HG03060 (cell line): Measurements from ENCODE around the gene SMG7.
"Not testable (repeated sequence)": the region's sequence is repeated elsewhere in the genome, so short reads cannot be mapped to it uniquely, and the experiment has no call there.

Experiments
- ATAC-seq: cut with Tn5 transposase; IDR thresholded peaks from one replicate; pipeline ENCODE4 v1.9.1; 2021; ENCODE audit warnings: low read depth, moderate number of reproducible peaks; ENCODE audit not compliant: unreplicated experiment

The SMG7 gene, protein sequence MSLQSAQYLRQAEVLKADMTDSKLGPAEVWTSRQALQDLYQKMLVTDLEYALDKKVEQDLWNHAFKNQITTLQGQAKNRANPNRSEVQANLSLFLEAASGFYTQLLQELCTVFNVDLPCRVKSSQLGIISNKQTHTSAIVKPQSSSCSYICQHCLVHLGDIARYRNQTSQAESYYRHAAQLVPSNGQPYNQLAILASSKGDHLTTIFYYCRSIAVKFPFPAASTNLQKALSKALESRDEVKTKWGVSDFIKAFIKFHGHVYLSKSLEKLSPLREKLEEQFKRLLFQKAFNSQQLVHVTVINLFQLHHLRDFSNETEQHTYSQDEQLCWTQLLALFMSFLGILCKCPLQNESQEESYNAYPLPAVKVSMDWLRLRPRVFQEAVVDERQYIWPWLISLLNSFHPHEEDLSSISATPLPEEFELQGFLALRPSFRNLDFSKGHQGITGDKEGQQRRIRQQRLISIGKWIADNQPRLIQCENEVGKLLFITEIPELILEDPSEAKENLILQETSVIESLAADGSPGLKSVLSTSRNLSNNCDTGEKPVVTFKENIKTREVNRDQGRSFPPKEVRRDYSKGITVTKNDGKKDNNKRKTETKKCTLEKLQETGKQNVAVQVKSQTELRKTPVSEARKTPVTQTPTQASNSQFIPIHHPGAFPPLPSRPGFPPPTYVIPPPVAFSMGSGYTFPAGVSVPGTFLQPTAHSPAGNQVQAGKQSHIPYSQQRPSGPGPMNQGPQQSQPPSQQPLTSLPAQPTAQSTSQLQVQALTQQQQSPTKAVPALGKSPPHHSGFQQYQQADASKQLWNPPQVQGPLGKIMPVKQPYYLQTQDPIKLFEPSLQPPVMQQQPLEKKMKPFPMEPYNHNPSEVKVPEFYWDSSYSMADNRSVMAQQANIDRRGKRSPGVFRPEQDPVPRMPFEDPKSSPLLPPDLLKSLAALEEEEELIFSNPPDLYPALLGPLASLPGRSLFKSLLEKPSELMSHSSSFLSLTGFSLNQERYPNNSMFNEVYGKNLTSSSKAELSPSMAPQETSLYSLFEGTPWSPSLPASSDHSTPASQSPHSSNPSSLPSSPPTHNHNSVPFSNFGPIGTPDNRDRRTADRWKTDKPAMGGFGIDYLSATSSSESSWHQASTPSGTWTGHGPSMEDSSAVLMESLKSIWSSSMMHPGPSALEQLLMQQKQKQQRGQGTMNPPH

DNA sequence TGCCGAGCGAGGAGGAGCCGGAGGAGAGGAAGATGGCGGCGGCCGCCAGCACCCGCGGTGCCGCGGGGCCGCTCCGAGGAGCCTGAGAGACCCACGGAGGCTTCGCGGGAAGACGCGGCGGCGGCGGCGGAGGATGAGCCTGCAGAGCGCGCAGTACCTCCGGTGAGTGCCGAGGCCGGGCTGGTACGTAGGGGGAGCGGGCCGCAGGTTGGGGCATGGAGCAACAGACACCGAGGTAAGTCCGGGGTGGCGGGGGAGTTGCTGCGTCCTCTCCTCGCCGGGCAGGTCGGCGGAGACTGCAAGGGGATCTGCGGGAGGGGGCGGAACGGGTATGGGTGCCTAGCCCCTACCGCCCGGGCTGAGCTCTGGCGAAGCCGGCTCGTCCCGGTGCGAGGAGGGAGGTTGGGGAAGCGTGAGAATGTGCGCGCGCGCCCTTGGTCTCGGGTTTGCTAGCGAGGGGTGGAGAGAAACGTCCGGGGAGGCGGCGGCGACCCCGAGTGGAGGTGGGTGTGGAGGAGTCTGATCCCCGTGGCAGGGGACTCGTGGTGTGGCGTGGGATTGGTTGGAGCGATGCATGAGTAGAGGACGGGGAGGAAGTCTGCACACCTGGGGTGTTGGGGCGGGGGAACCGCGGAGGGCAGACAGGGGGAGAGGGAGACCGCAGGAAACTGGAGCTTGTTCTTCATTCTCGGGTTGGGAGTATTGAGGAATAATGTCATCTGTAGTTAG lies at the start of gene SMG7:
Gene SMG7 (plus strand): TSS at position 12 of the 729 bp plus-strand sequence. CDS start 122 bp downstream, at position 134.
- no peak for ATAC-seq

DNA sequence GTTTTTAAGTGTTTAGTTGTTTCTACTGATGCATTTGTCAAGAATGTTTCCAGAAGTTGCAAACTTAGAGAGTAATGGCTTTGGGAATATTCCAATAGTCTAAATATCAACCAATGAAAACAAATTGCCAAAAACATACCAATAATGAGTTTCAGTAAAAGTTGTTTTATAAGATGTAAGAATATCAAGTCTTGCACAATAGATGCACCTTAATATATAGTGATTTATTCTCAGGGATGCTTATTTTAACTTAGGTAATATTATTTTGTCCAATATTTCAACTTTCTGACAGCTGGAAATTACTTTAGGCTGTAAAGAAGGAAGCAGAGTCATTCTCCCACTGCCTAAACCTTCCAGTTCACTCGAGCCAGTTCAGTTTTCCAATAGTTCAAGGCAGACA lies 48.8 kb upstream of the SMG7 start:
- ATAC-seq: no peak

DNA sequence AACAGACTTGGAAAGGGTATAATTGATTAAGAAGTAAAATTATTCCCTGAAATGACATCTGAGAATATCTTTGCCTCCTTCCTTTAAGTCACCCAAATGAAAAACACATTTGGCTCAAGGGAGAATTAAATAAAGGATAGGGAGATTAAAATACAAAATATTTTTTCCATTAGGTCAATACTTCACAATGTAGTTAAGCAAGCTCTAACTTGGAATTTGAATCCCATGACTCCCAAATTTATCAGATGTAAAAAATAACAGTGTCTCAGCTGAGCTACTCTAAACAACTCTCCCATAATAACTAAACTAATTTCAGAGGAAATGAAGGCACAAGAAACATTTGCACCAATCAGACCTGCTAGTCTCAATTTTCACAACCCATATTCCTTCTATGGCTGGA lies 47.6 kb upstream of the SMG7 start:
- no peak for ATAC-seq

DNA sequence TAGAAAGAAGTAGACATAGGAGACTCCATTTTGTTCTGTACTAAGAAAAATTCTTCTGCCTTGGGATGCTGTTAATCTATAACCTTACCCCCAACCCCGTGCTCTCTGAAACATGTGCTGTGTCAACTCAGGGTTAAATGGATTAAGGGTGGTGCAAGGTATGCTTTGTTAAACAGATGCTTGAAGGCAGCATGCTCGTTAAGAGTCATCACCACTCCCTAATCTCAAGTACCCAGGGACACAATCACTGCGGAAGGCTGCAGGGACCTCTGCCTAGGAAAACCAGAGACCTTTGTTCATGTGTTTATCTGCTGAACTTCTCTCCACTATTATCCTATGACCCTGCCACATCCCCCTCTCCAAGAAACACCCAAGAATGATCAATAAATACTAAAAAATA lies 44.7 kb upstream of the SMG7 start:
- not testable (repeated sequence) for ATAC-seq

DNA sequence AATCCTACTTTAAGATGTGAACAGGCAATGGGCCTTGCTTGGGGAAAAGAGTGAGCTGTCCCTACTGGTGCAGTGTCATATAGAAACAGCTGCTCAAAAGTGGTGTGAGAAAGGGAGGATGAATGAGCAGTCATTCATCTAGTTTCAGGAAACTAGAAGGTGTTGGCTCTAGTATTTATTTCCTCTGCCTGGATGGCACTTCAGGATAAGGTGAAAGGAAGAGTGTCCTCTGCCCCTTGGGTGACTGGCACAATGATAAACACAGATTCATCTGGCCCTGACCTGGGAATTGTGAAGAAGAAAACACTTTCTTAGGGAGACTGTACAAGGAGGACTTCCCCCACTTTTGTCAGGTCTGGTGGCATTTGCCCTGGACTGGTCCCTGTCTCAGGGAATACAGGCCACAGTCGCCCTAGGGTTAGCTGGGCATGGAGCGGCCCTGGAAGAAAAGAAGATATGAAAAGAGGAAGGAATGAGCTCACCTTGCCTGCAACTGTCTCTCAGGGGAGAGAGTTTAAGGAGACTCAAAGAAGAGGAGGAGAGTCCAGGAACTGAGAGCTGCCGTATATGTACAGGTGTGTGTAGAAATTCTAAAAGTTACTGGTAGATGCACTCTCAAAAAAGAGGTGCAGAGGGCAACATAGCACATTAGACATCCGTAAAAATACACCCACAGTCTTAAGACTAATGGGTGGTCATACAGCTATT lies 40.3 kb upstream of the SMG7 start:
- no peak for ATAC-seq

DNA sequence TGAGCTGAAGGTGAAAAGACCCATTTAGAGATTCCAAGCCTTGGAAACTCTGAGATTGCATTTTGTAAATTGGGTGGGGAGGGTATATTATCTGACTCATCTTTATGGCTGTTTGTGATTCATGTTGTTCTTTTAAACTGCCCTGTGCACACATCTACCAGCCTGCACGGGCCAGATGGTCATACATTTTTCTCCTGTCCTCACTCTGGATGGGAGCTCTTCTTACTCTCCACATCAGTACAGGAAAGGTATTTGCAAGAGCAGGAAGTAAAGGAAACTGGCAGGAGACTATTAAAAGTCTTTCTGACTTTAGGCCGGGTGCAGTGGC lies 39.8 kb upstream of the SMG7 start:
- ATAC-seq: no peak

DNA sequence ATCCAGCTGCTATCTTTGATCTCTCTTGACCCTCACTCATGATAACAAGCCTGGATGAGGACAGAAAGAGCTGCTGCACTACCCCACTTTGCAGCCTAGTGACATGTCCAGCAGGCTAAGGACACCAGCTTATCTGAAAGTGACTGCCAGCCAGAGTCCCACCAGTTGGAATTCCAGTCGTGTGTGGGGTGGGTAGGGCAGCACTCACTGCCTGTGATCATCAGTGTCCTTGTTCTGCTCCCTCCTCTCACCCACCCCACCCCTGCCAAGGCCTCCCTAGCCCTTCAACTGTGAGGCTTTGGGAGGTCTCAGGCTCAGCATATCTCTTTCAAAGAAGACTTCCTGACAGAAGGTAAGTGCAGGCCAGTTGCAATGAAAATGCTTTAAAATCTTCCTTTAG lies 38.6 kb upstream of the SMG7 start:
- no peak for ATAC-seq

DNA sequence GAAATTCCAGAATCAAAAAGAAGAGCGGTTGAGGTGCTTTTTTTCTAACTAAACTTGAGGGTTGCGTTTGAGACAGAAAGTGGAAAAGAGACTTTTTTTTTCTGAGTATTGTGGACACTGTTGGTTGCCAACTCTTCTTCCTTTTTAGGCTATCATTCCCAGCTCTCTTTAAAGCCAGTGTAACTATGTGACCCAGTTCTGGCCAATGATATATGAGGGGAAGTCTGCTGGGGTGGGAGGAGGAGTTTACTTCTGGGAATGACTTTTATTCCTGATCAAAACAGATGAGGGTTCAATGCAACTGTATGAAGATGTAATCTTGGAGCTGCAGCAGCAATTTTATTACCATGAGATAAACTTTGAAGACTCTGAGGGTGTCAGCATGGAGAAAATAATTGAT lies 36.8 kb upstream of the SMG7 start:
- ATAC-seq: no peak

DNA sequence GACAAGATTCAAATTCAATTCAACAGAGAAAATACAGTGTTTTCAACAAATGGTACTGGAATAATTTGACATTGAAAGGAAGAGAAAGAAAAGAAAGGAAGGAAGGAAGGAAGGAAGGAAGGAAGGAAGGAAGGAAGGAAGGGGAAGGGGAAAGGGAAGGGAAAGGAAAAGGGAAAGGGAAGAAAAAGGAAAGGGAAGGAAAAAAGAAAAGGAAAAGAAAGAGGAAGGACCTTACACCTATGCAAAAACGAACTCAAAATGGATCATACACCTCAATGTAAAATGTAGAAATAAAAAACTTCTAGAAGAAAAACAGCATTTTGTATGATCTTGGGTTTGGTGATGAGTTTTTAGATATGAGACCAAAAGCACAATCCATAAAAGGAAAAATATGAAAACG lies 34.2 kb upstream of the SMG7 start:
- ATAC-seq: no peak

DNA sequence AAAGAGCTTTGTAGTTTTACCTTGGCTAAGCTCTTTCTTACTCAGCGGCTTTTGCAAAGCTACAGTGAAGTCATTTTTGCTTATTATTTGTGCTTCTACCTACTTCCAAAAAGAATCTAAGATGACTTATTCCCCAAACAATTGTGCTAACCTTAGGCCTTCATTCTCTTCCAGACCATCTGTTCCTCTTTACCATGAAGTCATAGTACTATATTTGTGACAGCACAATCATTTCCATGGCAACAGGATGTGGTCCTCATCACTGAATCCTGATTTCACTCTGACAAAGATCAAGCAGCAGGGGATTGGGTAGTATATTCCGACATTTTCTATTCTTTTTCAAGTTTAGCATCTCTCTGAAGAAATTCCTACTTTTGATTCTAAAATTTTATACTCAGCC lies 29.3 kb upstream of the SMG7 start:
- no peak for ATAC-seq

DNA sequence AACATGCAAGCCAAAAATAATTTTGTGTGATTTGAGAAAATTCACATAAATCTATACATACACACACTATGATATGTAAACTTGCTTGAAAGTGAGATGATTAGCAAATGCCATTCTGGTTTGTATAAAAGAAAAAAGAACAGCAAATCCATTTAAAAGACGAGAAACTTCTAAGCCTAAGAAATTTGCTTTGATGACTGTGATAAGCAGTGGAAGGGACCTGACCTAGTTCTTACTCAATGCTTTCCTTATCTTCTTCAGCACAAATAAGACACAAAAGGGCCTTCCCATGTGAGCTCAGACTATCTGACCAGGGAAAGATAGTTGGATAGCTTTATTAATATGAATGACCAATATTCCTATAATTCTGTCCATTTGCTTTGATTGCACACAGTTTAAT lies 28.8 kb upstream of the SMG7 start:
- ATAC-seq: no peak

DNA sequence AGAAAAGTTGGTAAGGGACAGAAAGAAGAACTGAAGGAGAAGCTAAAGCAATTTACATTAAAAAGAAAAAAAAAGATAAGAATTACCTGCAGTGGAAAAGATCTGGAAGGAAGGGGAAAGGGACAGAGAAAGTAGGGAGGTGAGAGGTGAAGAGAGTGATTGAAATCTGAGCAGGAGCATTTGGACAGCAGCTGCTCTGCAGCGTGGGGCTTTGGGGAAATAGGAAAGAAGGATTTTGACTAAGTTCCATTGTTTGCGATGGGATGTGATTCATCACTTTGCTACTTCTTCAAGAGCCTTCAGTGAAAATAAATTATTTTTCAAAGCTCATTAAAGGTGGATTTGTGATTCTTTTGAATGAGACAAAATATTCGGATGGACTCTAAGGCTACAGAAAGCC lies 28.1 kb upstream of the SMG7 start:
- ATAC-seq: no peak

DNA sequence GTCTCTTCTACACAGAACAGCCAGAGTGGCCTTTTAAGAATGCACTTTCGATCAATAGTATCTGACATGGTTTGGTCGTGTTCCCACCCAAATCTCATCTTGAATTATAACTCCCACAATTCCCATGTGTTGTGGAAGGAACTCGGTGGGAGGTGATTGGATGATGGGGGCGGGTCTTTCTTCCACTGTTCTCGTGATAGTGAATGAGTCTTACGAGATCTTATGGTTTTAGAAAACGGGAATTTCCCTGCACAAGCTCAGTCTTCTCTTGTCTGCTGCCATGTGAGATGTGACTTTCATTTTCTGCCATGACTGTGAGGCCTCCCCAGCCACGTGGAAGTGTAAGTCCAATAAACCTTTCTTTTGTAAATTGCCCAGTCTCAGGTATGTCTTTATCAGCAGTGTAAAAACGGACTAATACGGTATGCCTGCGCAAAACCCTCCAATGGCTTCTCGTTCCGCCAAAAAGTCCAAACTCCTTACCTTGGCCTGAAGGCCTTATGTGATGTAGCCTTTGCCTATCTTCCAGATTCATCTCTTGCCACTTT lies 23.0 kb upstream of the SMG7 start:
- ATAC-seq: no peak

DNA sequence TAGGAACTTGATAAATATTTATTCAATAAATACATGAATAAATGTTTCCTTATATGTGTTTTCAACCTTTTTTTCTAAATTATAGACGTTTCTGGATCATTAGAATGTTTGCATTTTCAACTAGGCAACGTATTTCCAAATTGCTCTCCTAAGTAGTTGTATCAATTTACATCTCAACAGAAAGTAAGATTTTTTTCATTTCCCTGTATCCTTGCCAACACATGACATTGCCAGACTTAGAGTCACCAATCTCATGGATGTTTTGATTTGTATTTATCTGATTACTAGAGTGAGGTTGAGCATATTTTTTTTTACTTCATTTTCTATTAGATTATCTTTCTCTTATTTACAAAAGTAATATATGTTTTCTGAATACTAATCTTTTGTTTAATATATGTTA lies 22.2 kb upstream of the SMG7 start:
- no peak for ATAC-seq

DNA sequence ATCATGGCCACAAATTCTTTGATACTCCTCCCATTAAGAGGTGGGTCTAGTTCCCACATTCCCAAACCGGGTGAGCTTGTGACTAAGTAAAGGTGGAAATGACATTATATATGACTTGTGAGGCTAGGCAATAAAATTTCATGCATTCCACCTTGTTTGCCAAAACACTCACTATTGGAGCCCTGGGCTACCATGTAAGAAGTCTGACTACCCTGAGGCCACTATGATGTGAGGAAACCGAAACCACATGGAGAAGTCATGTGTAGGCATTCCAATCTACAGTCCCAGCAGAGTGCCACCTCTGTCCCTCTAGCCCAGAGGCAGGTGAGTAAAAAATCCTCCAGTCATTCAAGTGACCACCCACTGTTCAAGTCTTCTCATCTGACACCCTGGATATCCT lies 17.9 kb upstream of the SMG7 start:
- ATAC-seq: no peak

DNA sequence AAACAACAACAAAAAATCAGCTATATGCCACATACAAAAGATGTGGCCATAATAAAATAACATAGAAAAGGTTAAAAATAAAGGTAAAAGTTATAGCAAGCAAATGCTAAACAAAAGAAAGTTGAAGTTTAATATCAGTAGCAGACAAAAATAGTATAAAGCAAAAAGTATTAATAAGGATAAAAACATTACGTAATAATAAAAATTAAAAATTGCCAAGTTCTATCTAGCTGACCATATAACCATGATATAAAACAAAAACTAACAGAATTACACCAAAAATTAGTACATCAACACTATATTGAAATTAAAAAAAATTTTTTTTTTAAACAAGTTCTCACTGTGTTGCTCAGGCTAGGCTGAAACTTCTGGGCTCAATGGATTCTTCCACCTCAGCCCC lies 15.5 kb upstream of the SMG7 start:
- no peak for ATAC-seq

DNA sequence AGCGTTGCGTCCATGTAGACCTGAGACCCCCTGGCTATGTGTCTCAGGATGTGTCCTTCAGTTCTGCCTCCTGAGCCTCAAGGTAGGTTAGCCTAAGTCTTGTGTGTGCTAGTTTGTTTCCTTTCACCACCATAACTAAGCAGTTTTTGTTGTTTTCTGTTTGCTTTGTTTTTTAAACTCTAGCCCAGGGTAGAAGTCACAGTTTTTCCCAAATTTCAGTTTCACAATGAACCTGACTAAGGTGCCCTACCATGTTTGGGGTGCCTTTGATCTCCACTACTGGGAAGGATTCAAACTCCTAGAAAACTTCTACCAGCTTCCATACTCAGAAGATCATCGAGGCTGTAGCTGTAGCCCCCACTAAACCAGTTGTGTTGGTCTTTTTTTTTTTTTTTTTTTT lies 14.8 kb upstream of the SMG7 start:
- no peak for ATAC-seq

DNA sequence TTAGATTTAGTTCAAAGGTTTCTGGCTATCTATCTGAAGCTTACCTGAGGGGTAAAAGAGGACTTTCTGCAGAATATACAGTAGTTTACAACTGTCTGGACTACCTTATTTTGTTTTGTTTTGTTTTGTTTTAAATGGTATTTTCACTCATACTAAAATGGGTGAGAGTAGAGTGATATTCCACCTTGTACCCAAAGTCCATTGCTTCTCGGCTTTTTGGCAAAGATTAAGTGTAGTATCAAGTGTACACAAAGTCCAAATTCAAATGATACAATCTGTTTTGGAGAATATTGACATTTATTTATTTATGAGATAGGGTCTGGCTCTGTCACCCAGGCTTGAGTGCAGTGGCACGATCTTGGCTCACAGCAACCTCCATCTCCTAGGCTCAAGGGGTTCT lies 11.7 kb upstream of the SMG7 start:
- no peak for ATAC-seq

DNA sequence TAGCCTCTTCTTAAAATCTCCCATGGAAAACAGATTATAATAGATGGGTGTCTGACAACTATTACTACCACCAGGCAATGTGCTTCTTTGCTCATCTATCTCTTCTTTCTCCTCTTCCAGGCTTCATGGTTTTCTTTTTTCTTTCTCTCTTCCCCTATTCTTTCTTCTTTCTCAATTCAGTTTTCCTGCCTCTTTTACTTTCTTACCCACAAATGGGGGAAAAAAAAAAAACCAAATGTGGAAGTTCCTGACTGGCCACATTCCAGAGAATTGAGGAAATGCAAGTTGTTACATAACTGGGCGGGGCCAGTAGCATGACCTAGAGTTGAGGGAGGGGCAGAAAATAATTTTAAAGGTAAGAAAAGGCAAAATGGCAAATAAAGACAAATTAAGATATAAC lies 10.9 kb upstream of the SMG7 start:
- ATAC-seq: no peak

DNA sequence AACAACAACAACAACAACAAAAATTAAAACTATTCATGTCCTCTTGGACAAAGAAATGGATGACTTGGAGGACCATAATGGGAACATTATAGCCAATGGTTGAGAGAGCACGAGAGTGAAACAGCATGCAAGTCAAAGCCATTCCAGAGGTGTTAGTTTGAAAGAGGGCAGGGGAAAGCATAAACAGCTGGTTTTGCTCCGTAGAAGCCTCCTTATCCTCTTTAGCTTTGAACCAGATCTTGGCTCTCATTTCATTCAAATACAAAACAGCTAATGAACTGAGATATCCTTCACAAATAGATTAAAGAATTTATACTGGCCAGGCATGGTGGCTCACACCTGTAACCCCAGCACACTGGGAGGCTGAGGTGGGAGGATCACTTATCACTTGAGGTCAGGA lies 8.7 kb upstream of the SMG7 start:
- no peak for ATAC-seq
